MCF 10A (cell line): Measurements from ENCODE around the gene COMMD4. TPM values are rescaled to one million over a fixed set of nuclear protein-coding genes. Genes with fewer than 3 reads are reported as not detected.
"Not testable (repeated sequence)": the region's sequence is repeated elsewhere in the genome, so short reads cannot be mapped to it uniquely, and the experiment has no call there.

Experiments used
- BruUV-seq: library from RNA; stranded (reverse); fragments of 400-500 nt; replicated peaks from 2 replicates; lab custom pipeline; 2021; lab: Mats Ljungman, UMichigan
- CTCF ChIA-PET: fragments of 300-600 bp; sonication (Branson Sonifier 250); formaldehyde crosslinking; extraction: SDS; loops from one replicate; lab custom pipeline; 2021; ENCODE audit warnings: antibody characterized with exemption, inconsistent platforms; lab: Yijun Ruan, JAX
- POLR2A ChIA-PET: fragments of 300-600, 350-650 bp; sonication (Branson Sonifier 250); formaldehyde crosslinking; extraction: SDS; loops from one replicate; lab custom pipeline; 2020; ENCODE audit warnings: antibody characterized with exemption, inconsistent platforms; lab: Yijun Ruan, JAX
- DNase-seq: peaks from one replicate; pipeline ENCODE4 v3.0.0-alpha.2; 2018; ENCODE audit not compliant: unreplicated experiment
- H3K27ac Mint-ChIP-seq: one replicate; pipeline ENCODE4 v1.8.0; 2022; ENCODE audit warnings: mild to moderate bottlenecking, low read depth, mixed read lengths; ENCODE audit not compliant: unreplicated experiment
- H3K27me3 Mint-ChIP-seq: one replicate; pipeline ENCODE4 v1.8.0; 2022; ENCODE audit warnings: mixed read lengths; ENCODE audit not compliant: insufficient read depth, unreplicated experiment
- H3K36me3 Mint-ChIP-seq: one replicate; pipeline ENCODE4 v1.8.0; 2022; ENCODE audit warnings: mild to moderate bottlenecking, moderate library complexity, mixed read lengths; ENCODE audit not compliant: insufficient read depth, unreplicated experiment
- H3K4me1 Mint-ChIP-seq: one replicate; pipeline ENCODE4 v1.8.0; 2022; ENCODE audit warnings: mixed read lengths; ENCODE audit not compliant: insufficient read depth, unreplicated experiment
- H3K4me3 Mint-ChIP-seq: one replicate; pipeline ENCODE4 v1.8.0; 2022; ENCODE audit warnings: mild to moderate bottlenecking, moderate library complexity, mixed read lengths; ENCODE audit not compliant: unreplicated experiment
- H3K9me3 Mint-ChIP-seq: one replicate; pipeline ENCODE4 v1.8.0; 2022; ENCODE audit warnings: mixed read lengths; ENCODE audit not compliant: unreplicated experiment
- intact Hi-C: fragments of 100-400 bp; cut with micrococcal nuclease; formaldehyde crosslinking; loops from 2 replicates; pipeline ENCODE4 v1.14.1; 2022
- microRNA-seq: library from miRNA; unstranded; fragments of <30 nt; microRNA quantifications from one replicate; pipeline ENCODE4 v1.2.0, GENCODE V29; 2022
- total RNA-seq: library from RNA; stranded (reverse); gene quantifications from 2 replicates; pipeline ENCODE4 v1.2.3, GENCODE V29; 2022
- TF ChIP-seq, protein P1 (sequence below): fragments of 200-600 bp; IDR thresholded peaks from one replicate; pipeline ENCODE4 v1.8.0; 2022; ENCODE audit warnings: antibody characterized with exemption, mild to moderate bottlenecking; ENCODE audit not compliant: unreplicated experiment

COMMD4 gene
- total RNA-seq, 1 experiment from 2014 or later, result 47.3 TPM

DNA sequence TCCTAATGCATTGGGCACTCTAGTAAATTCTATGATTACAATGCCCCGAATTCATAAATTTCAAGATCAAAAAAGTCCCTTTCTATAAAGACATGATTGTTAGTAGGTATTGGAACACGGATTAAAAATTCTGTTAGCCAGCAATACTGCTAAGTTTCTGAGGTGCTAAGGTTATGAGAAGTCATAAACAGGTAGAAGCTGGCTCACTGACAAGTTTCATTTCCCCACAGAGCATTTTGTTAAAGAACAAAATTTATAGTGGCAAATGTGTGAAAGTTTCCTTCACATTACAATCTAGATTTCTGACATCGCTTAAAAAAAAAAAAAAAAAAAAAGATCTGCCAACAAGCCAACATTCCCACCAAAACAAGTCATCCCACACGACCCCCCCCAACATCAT, 44.9 kb downstream of the COMMD4 start:
- CTCF ChIA-PET, result interaction anchor here (0.6 to 2.4 kb wide), 3 partner anchors 13 to 28 kb away, joined by 3 to 8 read pairs (median 4); partner anchors contain the start of gene MAN2C1
- Mint-ChIP-seq H3K27ac (no peak overlapping the region), H3K4me3 (no peak overlapping the region), H3K9me3 (no peaks in the 10 kb centered on the region), H3K27me3 (no peaks in the 10 kb centered on the region), H3K4me1 (no peaks in the 10 kb centered on the region), H3K36me3 (peaks cover 100% of the 10 kb centered on the region)
- BruUV-seq, result no TSS peak
- no peak for DNase-seq
- TF ChIP-seq, protein P1, sequence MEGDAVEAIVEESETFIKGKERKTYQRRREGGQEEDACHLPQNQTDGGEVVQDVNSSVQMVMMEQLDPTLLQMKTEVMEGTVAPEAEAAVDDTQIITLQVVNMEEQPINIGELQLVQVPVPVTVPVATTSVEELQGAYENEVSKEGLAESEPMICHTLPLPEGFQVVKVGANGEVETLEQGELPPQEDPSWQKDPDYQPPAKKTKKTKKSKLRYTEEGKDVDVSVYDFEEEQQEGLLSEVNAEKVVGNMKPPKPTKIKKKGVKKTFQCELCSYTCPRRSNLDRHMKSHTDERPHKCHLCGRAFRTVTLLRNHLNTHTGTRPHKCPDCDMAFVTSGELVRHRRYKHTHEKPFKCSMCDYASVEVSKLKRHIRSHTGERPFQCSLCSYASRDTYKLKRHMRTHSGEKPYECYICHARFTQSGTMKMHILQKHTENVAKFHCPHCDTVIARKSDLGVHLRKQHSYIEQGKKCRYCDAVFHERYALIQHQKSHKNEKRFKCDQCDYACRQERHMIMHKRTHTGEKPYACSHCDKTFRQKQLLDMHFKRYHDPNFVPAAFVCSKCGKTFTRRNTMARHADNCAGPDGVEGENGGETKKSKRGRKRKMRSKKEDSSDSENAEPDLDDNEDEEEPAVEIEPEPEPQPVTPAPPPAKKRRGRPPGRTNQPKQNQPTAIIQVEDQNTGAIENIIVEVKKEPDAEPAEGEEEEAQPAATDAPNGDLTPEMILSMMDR, result no peak
- POLR2A ChIA-PET, result interaction anchor here (1.1 to 1.3 kb wide), 3 partner anchors 10 to 51 kb away, joined by 3 to 6 read pairs (median 3); partner anchors contain the start of gene MAN2C1
- intact Hi-C loops, result no loop called here

DNA sequence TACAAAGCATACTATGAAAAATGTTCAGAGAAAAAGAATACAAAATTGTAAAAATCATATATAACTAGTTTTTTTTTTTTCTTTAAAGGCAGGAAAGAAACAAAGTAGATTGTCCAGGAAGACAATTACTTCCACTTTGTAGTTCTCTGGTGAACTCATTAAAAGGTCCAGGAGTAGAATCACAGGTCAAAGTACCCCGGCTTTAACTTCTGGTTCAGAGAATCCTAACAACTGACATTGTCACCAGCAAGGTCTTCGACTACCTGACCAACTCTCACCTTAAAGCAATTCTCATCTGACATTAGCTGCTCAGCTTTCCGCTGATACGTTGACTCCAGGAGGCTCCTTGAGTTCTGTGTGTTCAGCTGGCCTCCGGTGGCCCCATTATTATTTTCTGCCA, 48.1 kb downstream of the COMMD4 start:
- H3K4me1 Mint-ChIP-seq, H3K27me3 Mint-ChIP-seq, CTCF ChIA-PET, intact Hi-C loops, H3K9me3 Mint-ChIP-seq, DNase-seq, POLR2A ChIA-PET, H3K4me3 Mint-ChIP-seq, H3K27ac Mint-ChIP-seq, BruUV-seq: not testable (repeated sequence)
- H3K36me3 Mint-ChIP-seq, result peaks cover 100% of the 10 kb centered on the region

Small RNAs within 50 kb of the gene (microRNA-seq; reads per million reads assigned to microRNA genes)
- gene MIR631, result not detected

Other genes with a start within 250 kb of the COMMD4 start
- gene C15orf39, start 134.2 kb upstream of the COMMD4 start, total RNA-seq, result 13.3 and 17.2 TPM in 2 replicates
- not detected in 2 replicates for gene GOLGA6C, start 77.7 kb upstream of the COMMD4 start, total RNA-seq
- gene GOLGA6D, start 53.2 kb upstream of the COMMD4 start, total RNA-seq, result not detected in 2 replicates
- 6.6 and 9.5 TPM in 2 replicates for gene NEIL1, start 11.0 kb downstream of the COMMD4 start, total RNA-seq
- 163 and 165 TPM in 2 replicates for gene MAN2C1, start 32.5 kb downstream of the COMMD4 start, total RNA-seq
- 32.5 and 45.5 TPM in 2 replicates for gene SIN3A, start 115.6 kb downstream of the COMMD4 start, total RNA-seq
- 31.6 and 33.0 TPM in 2 replicates for gene PTPN9, start 243.3 kb downstream of the COMMD4 start, total RNA-seq